Caco-2 (cell line): ENCODE results near the gene ABLIM2. TPM values are rescaled to one million over a fixed set of nuclear protein-coding genes. Genes with fewer than 3 reads are reported as not detected.

ENCODE experiments used
- BruUV-seq: library from RNA; stranded (reverse); fragments of 400-500 nt; replicated peaks from 2 replicates; lab custom pipeline; 2021; lab: Mats Ljungman, UMichigan
- CTCF ChIA-PET: fragments of 300-600 bp; sonication (Branson Sonifier 250); formaldehyde crosslinking; loops from one replicate; lab custom pipeline; 2022; ENCODE audit warnings: antibody characterized with exemption; lab: Charles Lee
- POLR2A ChIA-PET: fragments of 300-600 bp; sonication (Branson Sonifier 250); formaldehyde crosslinking; loops from one replicate; lab custom pipeline; 2022; ENCODE audit warnings: antibody characterized with exemption; lab: Charles Lee
- DNase-seq, 2 experiments: peaks; one replicate each; pipeline versions ENCODE4 v3.0.0 to v3.0.0-alpha.2; 2020 to 2022
- H3K27me3 ChIP-seq: replicated peaks from 2 replicates; pipeline ENCODE4 v1.6.0; 2011; ENCODE audit warnings: low read length; ENCODE audit not compliant: control insufficient read depth, insufficient read depth
- H3K36me3 ChIP-seq: 2 replicates; pipeline ENCODE4 v1.5.1; 2011; ENCODE audit warnings: low read length; ENCODE audit not compliant: control insufficient read depth, insufficient read depth
- H3K4me1 ChIP-seq: fragments of 250-450 bp; sonication (Bioruptor Pico); 2 replicates; pipeline ENCODE4 v1.5.1; 2020; ENCODE audit warnings: mild to moderate bottlenecking
- H3K4me3 ChIP-seq: 2 replicates; pipeline ENCODE4 v1.5.1; 2011; ENCODE audit warnings: low read depth, mild to moderate bottlenecking, control low read depth, low read length
- H3K9me3 ChIP-seq: fragments of 250-450 bp; sonication (Bioruptor Pico); 2 replicates; pipeline ENCODE4 v1.5.1; 2020; ENCODE audit warnings: mild to moderate bottlenecking, moderate library complexity
- H3K27ac Mint-ChIP-seq: one replicate; pipeline ENCODE4 v1.8.0; 2022; ENCODE audit warnings: mixed read lengths; ENCODE audit not compliant: unreplicated experiment
- H3K27me3 Mint-ChIP-seq: one replicate; pipeline ENCODE4 v1.8.0; 2022; ENCODE audit warnings: mixed read lengths; ENCODE audit not compliant: insufficient read depth, unreplicated experiment
- H3K36me3 Mint-ChIP-seq: one replicate; pipeline ENCODE4 v1.8.0; 2022; ENCODE audit warnings: mild to moderate bottlenecking, mixed read lengths; ENCODE audit not compliant: insufficient read depth, unreplicated experiment
- H3K4me1 Mint-ChIP-seq: one replicate; pipeline ENCODE4 v1.8.0; 2022; ENCODE audit warnings: low read depth, mixed read lengths; ENCODE audit not compliant: unreplicated experiment
- H3K4me3 Mint-ChIP-seq: one replicate; pipeline ENCODE4 v1.8.0; 2022; ENCODE audit warnings: mild to moderate bottlenecking, moderate library complexity, mixed read lengths; ENCODE audit not compliant: unreplicated experiment
- H3K9me3 Mint-ChIP-seq: one replicate; pipeline ENCODE4 v1.8.0; 2022; ENCODE audit warnings: mixed read lengths; ENCODE audit not compliant: unreplicated experiment
- CTCF ChIP-seq, 2 experiments: fragments of 200-600 bp in 1 of 2; IDR thresholded peaks; 1 replicate in 1 of 2; 2 replicates in 1 of 2; pipeline versions ENCODE4 v1.5.1 to v1.8.0; 2011 to 2022; ENCODE audit warnings: antibody characterized with exemption in 1 of 2, control low read depth in 1 of 2, inconsistent platforms in 1 of 2, low read depth in 1 of 2, low read length in 1 of 2, mild to moderate bottlenecking in 1 of 2, moderate library complexity in 1 of 2; ENCODE audit not compliant: insufficient read depth in 1 of 2, severe bottlenecking in 1 of 2, unreplicated experiment in 1 of 2
- intact Hi-C: fragments of 100-400 bp; cut with micrococcal nuclease; formaldehyde crosslinking; loops from one replicate; pipeline ENCODE4 v1.10.0; 2022; ENCODE audit not compliant: unreplicated experiment
- total RNA-seq: library from RNA; stranded (reverse); gene quantifications from 2 replicates; pipeline ENCODE4 v1.2.3, GENCODE V29; 2022

Gene ABLIM2
- total RNA-seq, 1 experiment from 2014 or later = 0.23 TPM

DNA sequence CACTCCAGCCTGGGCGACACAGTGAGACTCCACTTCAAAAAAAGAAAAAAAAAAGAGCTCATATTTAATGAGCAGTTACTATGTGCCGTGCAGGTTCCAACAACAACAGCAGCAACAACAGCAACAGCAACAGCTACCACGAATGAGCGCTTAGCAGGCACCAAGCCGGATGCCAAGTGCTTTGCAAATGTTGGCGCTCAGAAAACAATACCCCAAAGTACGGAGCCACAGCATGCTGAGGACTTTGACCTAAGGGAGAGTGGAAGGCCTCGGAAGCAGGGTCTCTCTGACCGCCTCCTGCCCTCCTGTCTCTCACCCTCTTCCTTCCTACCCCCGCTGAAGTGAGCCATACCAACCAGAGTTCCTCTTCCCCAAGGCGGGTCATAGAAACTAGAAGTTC is 116.7 kb downstream of the ABLIM2 start:
- ChIA-PET POLR2A (no interaction called here), CTCF (interaction anchor here (0.7 kb wide), 1 partner anchor 9 kb away, joined by 4 read pairs; no protein-coding TSS in a partner anchor)
- Mint-ChIP-seq H3K27ac (no peak overlapping the region), H3K9me3 (no peaks in the 10 kb centered on the region), H3K27me3 (peaks cover 23% of the 10 kb centered on the region), H3K4me3 (no peak overlapping the region), H3K4me1 (no peaks in the 10 kb centered on the region), H3K36me3 (peaks cover 5% of the 10 kb centered on the region)
- H3K27me3 ChIP-seq = no peaks in the 10 kb centered on the region
- H3K9me3 ChIP-seq = no peaks in the 10 kb centered on the region
- no peaks in the 10 kb centered on the region for H3K36me3 ChIP-seq
- BruUV-seq = no TSS peak
- intact Hi-C loops = no loop called here
- DNase-seq = no peak
- H3K4me3 ChIP-seq = no peak overlapping the region
- TF ChIP-seq CTCF (IDR thresholded peaks at IDR 0.05; ENCODE audit: insufficient read depth in 1 of 2, low read depth in 1 of 2, low read length in 1 of 2, severe bottlenecking in 1 of 2, unreplicated experiment in 1 of 2) = no peak
- no peaks in the 10 kb centered on the region for H3K4me1 ChIP-seq

GRCh38 chr4:8041172-8041571 is 117.4 kb downstream of the ABLIM2 start:
- POLR2A ChIA-PET = no interaction called here
- CTCF ChIA-PET = no interaction called here
- Histone ChIP-seq H3K27me3 (no peaks in the 10 kb centered on the region), H3K36me3 (no peaks in the 10 kb centered on the region), H3K9me3 (no peaks in the 10 kb centered on the region), H3K4me3 (no peak overlapping the region), H3K4me1 (no peaks in the 10 kb centered on the region)
- peaks cover 19% of the 10 kb centered on the region for H3K27me3 Mint-ChIP-seq
- no TSS peak for BruUV-seq
- TF ChIP-seq CTCF (IDR thresholded peaks at IDR 0.05; ENCODE audit: insufficient read depth in 1 of 2, low read depth in 1 of 2, low read length in 1 of 2, severe bottlenecking in 1 of 2, unreplicated experiment in 1 of 2) = no peak
- no peak overlapping the region for H3K27ac Mint-ChIP-seq
- peaks cover 5% of the 10 kb centered on the region for H3K36me3 Mint-ChIP-seq
- no peaks in the 10 kb centered on the region for H3K4me1 Mint-ChIP-seq
- DNase-seq = no peak
- intact Hi-C loops = no loop called here
- no peak overlapping the region for H3K4me3 Mint-ChIP-seq
- H3K9me3 Mint-ChIP-seq = no peaks in the 10 kb centered on the region

GRCh38 chr4:8040607-8041006 is 118.0 kb downstream of the ABLIM2 start:
- H3K36me3 Mint-ChIP-seq = peaks cover 5% of the 10 kb centered on the region
- peaks cover 17% of the 10 kb centered on the region for H3K27me3 Mint-ChIP-seq
- no peaks in the 10 kb centered on the region for H3K36me3 ChIP-seq
- no peaks in the 10 kb centered on the region for H3K9me3 Mint-ChIP-seq
- ChIA-PET CTCF (no interaction called here), POLR2A (no interaction called here)
- BruUV-seq = no TSS peak
- DNase-seq = no peak
- no peaks in the 10 kb centered on the region for H3K27me3 ChIP-seq
- no peaks in the 10 kb centered on the region for H3K9me3 ChIP-seq
- intact Hi-C loops = no loop called here
- H3K4me3 ChIP-seq = no peak overlapping the region
- no peak overlapping the region for H3K4me3 Mint-ChIP-seq
- H3K27ac Mint-ChIP-seq = no peak overlapping the region
- H3K4me1 Mint-ChIP-seq = no peaks in the 10 kb centered on the region
- TF ChIP-seq CTCF (IDR thresholded peaks at IDR 0.05; ENCODE audit: insufficient read depth in 1 of 2, low read depth in 1 of 2, low read length in 1 of 2, severe bottlenecking in 1 of 2, unreplicated experiment in 1 of 2) = no peak
- H3K4me1 ChIP-seq = no peaks in the 10 kb centered on the region
